ENCODE results near the gene GOLGA8B. TPM values are rescaled to one million over a fixed set of nuclear protein-coding genes. Genes with fewer than 3 reads are reported as not detected.
"Not testable (repeated sequence)": the region's sequence is repeated elsewhere in the genome, so short reads cannot be mapped to it uniquely, and the experiment has no call there.

Gene GOLGA8B, protein sequence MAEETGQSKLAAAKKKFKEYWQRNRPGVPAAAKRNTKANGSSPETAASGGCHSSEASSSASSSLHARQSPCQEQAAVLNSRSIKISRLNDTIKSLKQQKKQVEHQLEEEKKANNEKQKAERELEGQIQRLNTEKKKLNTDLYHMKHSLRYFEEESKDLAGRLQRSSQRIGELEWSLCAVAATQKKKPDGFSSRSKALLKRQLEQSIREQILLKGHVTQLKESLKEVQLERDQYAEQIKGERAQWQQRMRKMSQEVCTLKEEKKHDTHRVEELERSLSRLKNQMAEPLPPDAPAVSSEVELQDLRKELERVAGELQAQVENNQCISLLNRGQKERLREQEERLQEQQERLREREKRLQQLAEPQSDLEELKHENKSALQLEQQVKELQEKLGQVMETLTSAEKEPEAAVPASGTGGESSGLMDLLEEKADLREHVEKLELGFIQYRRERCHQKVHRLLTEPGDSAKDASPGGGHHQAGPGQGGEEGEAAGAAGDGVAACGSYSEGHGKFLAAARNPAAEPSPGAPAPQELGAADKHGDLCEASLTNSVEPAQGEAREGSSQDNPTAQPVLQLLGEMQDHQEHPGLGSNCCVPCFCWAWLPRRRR
- polyA plus RNA-seq (ENCODE audit: insufficient read length), result 35.1 TPM

DNA sequence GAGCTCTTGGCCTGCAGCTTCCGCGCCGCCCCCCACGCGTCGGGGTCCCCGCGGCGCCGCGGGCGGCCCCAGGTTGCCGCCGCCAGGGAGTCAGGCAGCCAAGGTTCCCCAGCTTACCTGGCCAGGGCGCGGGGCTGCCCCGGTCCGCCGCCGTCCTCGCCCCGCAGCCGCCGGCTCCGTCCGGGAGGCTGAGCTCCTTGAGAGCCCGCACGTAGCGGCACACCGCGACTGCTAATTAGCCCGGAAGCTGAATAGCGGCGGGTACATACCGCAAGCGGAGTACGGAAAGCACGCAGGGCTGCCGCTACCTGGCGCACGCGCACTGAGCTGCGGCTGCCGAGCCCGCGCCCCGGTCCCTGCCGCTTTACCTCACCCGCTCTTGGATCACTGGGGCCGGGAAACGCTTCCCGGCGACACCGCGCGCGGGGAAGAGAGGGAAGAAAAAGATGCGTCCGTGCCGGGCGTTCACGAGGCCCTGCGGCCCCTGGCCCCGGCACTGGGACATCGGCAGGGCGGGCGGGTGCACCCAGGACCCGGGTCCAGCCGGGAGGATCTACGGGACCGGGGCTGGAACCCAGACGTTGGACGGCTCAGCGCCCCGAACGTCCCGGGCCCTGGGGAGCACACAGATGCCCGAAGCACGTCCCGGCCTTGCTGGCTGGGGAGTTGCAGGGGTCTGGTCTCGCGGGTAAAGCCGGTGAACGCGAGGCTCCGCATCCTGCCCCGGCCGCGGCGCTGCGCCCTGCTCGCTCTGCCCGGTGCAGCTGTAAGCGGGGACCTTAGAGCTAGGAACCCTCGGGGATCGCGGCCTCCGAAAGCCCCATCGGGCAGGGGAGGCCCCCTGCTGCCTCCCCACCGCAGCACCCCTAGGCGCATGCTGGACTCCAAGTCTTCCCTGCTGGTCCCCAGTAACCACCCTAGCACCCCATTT, at the start of gene GOLGA8B:
GOLGA8B (minus strand) TSS at position 253 of the 931 bp plus-strand sequence. CDS start 47,739 bp downstream, outside the sequence.
- DNase-seq (ENCODE audit: low read depth), result no peak

DNA sequence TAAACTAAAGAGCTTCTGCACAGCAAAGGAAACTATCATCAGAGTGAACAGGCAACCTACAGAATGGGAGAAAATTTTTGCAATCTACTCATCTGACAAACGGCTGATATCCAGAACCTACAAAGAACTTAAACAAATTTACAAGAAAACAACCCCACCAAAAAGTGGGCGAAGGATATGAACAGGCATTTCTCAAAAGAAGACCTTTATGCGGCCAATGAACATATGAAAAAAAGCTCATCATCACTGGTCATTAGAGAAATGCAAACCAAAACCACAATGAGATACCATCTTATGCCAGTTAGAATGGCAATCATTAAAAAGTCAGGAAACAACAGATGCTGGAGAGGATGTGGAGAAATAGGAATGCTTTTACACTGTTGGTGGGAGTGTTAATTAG, 49.7 kb upstream of the GOLGA8B start:
- not testable (repeated sequence) for DNase-seq (ENCODE audit: low read depth)

DNA sequence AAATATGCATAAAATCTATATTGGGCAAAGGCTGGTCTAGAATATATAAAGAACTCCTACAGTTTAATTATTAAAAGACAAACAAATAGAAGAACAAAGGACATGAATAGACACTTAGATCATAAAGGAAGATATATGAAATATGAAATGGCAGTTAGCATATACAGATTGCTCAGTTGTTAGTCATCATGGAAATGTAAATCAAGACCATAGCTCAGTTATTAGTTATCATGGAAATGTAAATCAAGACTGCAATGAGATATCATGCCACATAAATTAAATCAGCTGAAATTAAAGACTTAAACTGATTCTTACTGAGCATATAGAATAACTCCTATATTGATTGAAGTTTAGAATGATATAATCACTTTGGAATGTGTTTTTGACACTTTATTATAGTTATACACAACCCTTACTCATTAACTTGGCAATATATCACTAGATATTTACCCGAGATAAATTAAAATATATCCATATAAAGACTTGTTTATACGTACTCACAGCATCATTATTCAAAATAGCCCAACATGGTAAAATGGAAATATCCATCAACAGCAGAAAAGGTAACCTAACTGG, 45.2 kb upstream of the GOLGA8B start:
- no peak for DNase-seq (ENCODE audit: low read depth)

DNA sequence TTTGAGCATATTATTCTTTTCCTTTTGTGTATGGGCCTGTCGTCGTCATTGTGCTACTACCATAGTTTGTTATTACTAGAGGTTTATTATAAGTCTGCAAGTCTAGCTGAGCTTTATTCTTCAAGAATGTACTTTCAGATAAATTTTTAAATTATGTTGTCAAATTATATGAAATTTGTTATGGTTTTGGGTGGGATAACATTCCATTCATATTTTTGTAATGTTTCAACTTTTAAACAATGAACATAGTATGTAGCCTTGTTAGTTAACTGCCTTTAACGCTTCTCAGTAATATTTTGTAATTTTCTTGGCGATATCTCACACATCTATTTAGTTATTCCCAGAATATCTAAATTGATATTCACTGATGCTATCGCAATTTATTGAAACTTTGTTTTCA, 41.6 kb upstream of the GOLGA8B start:
- DNase-seq (ENCODE audit: low read depth), result no peak

DNA sequence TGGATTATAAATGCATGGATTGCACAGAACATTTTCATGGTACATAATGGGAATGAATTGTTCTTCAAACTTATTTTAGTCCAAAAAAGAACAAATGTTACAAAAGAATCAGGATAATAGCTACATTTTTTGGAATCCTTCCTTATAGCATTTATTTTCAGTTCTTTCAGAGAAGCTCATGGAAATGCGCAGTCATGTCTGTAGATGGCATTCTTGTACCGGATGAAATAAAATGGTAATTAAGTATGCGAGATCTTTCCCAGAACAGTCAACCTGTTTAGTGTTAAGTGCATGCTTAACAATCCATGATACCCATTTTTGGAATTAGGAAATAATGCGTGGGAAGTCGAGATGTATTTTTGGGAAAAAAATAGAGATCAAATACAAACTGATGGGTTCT, 38.2 kb upstream of the GOLGA8B start:
- DNase-seq (ENCODE audit: low read depth), result no peak

DNA sequence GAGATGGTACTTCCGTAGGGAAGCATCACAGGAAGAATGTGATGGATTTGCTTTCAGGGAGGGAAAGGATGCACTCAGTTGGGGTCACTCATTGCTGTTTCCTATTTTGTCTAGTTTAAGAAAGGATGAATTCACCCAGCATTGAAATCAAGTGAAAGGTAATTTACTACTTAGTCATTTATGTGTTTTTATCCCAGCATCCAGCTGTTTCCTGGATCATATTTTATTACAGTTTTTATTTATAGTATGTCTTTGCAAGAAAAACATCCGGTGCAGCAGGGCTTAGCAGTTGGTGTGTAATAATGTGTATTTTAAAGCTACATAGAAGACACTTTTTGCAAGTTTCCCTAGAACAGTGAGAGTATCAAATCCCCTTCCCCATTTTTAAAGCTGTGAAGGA, 37.4 kb upstream of the GOLGA8B start:
- DNase-seq (ENCODE audit: low read depth), result no peak

DNA sequence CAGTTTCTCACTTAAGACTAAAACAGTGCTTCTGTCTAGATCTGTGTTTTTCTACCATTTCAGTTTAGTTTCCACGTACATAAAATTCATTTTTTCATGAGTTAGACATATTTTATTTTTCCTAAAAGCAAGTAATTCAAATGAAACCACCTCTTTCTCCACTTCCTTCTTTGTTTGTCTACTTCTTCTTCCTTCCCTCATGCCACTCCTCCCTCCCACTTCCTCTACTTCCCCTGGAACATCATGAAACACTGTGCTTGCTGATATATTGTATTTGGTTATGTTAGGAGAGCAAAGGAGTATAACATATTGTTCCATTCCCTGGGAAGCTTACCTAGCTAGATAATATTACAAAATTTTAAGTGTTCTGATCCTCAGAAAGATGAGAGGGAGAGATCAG, 36.7 kb upstream of the GOLGA8B start:
- DNase-seq (ENCODE audit: low read depth), result no peak

DNA sequence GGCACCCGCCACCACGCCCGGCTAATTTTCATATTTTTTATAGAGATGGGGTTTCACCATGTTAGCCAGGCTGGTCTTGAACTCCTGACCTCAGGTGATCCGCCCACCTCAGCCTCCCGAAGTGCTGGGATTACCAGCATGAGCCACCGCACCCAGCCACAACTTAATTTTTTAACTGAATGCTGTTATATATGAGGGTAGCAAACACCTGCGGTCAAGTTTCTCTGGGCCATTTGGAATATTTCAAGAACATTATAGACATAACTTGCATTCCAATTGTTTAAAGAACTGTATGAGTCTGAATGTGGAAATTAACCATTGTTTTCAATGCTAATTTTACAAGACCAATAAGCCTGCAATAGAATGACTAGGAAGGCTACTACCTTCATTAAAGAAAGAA, 35.7 kb upstream of the GOLGA8B start:
- no peak for DNase-seq (ENCODE audit: low read depth)

DNA sequence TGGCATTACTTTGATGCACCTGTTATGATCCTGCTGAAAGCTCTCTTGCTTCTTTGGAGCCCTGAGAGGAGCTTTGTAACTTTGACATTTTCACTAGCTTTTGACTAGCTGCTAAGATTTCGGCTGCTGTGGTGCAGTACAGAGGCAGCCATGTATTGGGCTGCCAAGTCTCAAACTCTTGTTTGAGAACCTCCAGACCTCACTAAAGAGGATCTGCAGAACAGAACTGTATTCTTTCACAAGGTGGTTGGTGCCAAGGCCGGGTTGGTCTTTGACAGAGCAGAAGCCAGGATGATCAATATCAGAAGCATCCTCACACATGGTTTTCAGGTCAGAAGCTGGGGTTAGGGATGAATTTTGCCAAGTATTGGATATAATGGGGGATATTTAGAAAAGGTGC, 34.6 kb upstream of the GOLGA8B start:
- no peak for DNase-seq (ENCODE audit: low read depth)

DNA sequence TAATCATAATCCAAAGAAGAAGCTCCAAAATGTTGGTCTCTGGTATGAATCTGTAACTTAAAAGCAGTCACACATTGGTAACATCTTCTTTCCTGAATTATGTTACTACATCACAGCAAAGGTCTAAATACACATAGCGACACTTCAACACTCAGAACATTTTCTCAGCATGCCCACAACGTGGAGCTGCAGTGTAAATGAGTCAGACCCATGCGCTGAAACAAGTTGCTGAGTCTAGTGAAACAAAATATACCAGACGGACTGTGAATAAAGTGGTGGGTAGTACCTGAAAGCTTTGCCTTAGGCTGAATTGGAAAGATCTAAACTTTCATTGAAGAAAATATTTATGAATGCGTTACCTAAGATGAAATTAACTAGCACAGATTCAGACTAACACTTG, 33.2 kb upstream of the GOLGA8B start:
- no peak for DNase-seq (ENCODE audit: low read depth)

DNA sequence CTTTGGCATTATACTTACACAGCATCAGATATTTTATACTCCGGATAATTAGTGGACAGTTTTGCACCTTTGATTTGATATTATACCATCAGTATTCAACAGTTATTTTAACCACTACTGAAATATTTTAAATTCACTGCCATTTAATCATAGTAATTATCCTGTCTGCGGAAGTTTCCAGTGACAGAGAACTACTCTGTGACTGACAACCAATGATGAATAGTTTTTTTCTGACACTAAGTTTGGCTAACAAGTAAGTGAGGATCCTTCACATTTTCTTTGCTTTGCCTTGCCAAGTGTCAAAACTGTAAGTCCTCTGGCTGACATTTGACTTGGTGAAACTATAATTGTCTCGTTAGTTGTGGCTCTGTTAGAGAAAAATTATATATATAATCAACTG, 30.5 kb upstream of the GOLGA8B start:
- DNase-seq (ENCODE audit: low read depth), result no peak

DNA sequence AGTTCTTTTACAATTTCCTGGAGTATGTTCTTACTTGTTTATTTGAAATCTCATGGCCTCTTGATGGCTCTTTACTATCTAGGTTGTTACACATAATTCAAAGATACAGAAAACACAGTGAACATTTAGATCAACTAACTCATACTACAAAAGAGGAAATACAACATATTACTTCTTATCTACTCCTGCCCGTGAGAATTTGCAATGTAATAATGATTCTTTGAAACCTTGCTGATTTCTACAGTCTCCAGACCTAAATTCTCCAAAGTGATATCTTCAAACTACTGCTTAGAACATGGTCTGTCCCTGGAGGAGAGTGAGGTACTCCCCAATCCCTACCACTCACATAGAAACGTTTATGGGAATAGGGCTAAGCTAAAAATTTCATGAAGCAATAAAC, 29.9 kb upstream of the GOLGA8B start:
- DNase-seq (ENCODE audit: low read depth), result no peak

DNA sequence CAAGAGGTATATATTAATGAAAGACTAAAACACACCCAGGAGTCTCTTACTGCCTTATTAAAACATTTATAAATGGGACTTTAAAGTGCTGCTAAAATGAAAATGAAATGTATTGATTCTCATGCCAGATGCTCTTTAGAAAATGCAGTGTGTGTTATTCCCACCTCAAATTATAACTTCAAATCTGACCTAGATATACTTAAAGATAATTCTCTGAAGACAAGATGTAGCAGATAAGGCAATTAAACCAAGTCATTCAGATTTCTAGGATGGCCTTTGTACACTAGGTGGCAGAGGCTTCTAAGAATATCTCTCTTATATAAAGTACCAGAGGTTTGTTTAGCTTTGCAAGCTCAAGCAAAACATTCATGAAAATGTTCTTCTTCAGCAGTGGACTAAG, 26.9 kb upstream of the GOLGA8B start:
- DNase-seq (ENCODE audit: low read depth), result no peak

DNA sequence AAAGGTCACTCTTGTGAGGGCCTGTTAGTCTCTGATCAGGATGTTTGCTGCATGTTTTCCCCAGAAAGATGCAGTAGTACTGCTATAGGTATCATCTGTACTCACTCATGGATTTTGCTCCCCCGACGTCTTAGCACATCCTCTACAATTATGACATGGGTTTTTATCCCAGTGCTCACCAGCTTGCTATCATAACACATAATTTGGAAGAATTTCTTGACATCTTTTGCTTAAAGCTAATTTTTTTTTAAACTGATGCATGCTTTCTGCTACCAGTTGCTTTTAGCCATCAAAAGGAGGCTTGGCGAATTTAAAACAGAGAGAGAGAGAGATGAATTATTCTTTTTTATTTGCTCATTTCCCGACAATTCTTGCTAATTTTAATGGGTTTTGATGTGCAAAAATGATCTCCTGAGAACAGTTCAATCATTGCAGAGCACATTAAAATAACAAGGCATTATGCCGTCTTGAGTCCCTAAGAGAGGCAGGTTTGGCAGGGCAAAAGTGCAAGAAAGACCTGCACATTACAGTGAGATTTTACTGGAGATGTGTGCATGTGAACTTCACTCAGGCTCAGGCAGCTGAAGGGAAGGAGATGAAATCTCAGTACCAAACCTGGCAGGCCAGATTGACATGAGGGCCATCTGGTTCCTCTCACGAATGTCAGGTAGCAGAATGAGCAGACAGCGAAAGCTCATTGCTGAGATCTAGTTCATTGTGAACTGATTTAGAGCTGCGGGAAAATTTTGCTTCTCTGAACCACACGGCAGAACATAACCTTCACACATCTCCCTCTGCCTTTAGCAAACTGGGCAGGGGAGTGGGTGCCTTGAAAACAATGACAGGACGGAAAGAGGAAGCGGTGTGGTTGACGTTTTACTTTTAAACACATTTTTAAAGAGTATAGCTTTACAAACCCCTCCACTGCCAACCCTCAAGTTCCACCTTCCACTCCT, 25.9 kb upstream of the GOLGA8B start:
- no peak for DNase-seq (ENCODE audit: low read depth)

DNA sequence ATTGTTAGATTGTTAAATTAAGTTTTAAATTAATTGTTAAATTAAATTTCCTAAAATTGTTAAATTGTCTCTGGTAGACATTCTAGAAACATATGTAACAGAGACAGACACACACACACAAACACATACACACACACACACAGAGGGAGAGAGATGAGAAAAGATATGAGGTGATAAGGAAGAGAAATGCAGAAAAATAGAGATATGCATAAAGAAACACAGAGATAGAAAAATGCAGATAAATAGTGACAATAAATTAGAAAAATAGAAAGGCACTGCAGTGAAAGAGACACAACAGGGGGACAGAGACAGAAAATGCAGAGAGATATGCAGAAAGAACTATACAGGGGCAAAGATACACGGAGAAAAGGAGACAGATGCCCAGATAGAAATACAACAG, 25.1 kb upstream of the GOLGA8B start:
- no peak for DNase-seq (ENCODE audit: low read depth)

DNA sequence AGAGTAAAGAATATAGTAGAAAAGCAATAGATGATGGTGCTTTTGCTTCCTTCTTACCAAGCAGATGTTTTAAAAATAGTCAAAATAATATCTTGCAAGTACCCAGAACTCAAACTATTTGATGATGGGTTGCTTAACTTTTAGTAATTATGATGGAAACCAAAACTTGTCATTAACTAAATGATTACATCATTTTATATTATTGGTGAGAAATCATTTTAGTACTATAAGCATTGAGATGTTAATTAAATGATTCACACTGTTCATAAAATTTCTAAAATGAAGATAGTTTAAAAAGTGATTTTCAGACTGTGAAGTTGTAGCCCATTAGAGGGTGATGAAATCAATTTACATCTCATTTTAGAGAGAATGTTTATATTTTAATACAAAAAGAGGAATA, 24.4 kb upstream of the GOLGA8B start:
- no peak for DNase-seq (ENCODE audit: low read depth)

DNA sequence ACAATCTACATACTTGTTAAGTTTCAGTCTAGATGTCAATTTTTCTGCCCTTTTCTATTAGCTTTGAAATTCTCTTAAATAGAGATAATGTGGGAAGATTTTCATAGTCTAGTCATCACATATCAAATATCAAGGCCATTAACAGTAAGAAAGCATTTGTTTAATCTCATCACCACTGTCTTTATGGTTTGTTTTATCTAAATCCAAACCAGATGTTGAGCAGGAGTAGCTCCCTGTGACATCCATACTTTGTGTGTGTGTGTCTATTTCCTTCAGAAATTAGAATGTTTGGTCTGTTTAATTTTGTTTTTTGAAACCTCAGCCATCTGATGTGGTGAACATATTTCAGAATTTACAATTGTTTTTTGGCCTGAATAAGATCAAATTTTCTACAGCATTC, 23.1 kb upstream of the GOLGA8B start:
- DNase-seq (ENCODE audit: low read depth), result no peak

DNA sequence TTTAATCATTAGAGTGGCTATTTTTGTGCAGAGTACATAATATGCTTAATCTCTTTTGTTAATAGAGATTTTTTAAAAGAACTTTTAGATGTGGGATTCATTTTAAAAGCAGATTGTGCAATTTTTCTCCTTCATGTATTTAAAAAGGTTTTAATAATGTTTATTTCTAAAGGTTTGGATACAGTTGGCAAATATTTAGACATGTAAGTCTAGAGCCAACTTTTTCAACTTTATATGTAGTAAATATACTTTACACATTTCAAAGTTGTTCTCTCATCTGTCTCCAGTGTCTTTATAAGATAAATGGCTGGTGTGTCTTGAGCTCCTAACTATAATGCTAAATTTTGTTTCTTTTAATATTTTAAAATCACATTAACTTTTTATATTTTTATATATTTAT, 22.7 kb upstream of the GOLGA8B start:
- DNase-seq (ENCODE audit: low read depth), result no peak

DNA sequence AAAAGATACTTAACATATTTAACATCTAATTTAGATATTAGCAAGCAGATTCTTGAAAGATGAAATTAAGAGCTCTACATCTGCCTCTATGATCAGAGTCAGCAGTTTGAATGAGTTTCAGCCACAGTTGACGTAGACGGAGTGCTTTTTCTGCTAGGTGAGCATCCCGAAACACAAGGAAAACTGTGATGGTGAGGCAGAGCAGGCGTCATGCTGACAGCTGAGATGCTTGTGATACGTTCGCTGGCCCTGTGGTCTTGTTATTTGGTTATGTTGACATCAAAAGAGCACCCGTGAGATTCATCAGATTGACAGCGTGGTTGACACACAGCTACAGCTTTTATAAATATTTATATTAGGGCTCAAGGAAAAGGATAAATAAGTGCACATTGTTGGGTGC, 19.6 kb upstream of the GOLGA8B start:
- DNase-seq (ENCODE audit: low read depth), result no peak

DNA sequence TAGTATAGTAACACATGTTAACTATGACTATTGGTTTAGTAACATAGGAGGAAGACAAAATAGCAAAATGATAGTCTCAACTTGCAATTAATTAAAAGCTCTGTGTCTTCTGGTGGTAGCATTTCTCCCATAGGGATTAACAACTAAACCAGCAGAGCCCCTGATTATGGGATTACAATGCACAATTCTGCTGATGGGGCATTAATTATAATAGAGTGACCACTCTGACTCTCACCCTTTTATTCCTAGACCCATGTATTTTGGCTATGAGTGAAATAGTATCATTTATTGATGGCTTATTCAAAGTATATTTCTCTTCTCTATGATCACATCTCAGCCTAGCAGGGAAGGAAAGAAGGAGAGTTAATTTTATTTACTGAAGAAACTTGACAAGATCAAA, 17.5 kb upstream of the GOLGA8B start:
- no peak for DNase-seq (ENCODE audit: low read depth)
